HG03095 (cell line): ENCODE results near the gene ANO10.
"Not testable (repeated sequence)": the region's sequence is repeated elsewhere in the genome, so short reads cannot be mapped to it uniquely, and the experiment has no call there.

Source experiments
- ATAC-seq: cut with Tn5 transposase; IDR thresholded peaks from one replicate; pipeline ENCODE4 v1.9.1; 2021; ENCODE audit warnings: moderate library complexity; ENCODE audit not compliant: unreplicated experiment

ANO10 gene

DNA sequence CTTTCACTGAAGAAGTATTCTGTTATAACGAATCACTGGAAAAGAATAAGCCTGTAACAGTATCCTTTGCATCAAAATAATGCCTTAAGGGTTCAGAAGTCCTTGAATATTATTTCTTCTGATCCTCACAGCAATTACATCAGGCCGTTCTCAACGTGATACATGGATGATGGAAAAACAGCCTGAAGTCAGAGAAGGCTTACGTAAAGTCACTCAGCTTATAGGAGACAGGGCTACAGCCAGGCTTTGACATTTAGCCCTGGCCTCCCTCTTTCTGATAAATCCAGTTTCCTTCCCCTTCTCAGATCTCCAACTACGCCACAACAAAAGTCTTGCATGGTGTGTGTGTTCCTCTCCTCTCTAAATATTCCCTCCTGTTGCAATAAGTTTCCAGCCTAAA lies 131.9 kb downstream of the ANO10 start:
- no peak for ATAC-seq

GRCh38 chr3:43485931-43486330 lies 135.9 kb downstream of the ANO10 start:
- ATAC-seq = no peak

- no peak for ATAC-seq
Measured at GRCh38 chr3:43484926-43485488, 136.8 kb downstream of the ANO10 start.

- ATAC-seq = no peak
Measured at GRCh38 chr3:43481375-43481774, 140.4 kb downstream of the ANO10 start.

GRCh38 chr3:43478839-43479238 lies 143.0 kb downstream of the ANO10 start:
- ATAC-seq = not testable (repeated sequence)

- no peak for ATAC-seq
Measured at GRCh38 chr3:43478118-43478785, 143.6 kb downstream of the ANO10 start.

- ATAC-seq = no peak
Measured at GRCh38 chr3:43477600-43477999, 144.2 kb downstream of the ANO10 start.

- no peak for ATAC-seq
Measured at GRCh38 chr3:43473737-43474136, 148.1 kb downstream of the ANO10 start.

DNA sequence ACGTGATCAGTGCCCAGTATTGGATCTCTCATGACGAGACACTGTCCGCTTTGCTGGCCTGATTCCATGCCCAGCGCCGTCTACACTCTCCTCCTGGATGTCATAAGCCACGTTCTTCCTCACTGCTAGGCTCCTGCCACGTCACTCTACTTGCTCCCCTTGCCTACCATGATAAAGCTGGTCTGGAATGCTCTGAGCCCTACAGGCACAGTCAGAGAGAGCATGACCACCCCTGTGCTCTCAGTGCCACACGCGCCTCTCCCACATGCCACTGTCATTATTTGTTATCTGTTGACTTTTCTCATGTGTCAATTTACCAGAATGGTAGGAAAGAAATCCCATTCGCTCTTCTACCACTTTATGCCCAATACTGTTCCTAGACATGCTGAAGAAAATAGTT lies 148.6 kb downstream of the ANO10 start:
- no peak for ATAC-seq

- no peak for ATAC-seq
Measured at GRCh38 chr3:43468133-43468532, 153.7 kb downstream of the ANO10 start.

DNA sequence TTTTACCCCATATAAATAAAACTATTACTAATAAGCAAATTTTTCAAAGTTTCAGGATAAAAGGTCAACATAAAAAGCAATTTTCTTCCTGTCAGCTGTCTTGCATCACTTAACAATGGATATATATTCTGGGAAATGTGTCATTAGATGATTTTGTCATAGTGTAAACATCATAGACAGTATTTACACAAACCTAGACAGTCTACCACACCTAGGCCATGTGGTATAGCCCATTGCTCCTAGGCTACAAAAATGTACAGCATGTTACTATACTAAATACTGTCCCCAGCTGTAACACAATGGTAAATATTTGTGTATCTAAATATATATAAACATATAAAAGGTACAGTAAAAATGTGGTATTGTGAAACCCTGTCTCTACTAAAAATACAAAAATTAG lies 156.7 kb downstream of the ANO10 start:
- no peak for ATAC-seq

GRCh38 chr3:43462566-43462965 lies 159.2 kb downstream of the ANO10 start:
- not testable (repeated sequence) for ATAC-seq

DNA sequence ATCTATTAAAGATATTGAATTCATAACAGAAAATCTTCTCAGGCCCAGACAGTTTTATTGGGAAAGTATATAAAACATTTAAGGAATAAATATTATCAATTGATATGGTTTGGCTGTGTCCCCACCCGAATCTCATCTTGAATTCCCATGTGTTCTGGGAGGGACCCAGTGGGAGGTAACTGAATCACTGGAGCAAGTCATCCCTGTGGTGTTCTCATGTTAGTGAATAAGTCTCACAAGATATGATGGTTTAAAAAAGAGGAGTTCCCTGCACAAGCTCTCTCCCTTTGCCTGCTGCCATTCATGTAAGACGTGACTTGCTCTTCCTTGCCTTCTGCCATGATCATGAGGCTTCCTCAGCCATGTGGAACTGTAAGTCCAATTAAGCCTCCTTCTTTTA lies 160.5 kb downstream of the ANO10 start:
- no peak for ATAC-seq

DNA sequence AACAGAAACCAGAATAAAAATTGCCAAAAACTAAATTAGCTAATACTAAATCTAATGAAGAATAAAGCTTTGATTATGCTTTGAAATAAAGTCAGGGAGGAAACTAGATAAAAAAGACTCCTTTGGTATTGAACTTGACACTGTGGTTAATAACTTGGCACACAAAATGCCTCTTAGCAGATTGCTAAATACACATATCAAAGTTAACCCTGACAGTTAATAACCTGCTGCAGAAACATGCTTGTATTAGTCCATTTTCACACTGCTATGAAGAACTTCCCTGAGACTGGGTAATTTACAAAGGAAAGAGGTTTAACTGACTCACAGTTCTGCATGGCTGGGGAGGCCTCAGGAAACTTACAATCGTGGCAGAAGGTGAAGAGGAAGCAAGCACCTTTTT lies 164.8 kb downstream of the ANO10 start:
- ATAC-seq = not testable (repeated sequence)

DNA sequence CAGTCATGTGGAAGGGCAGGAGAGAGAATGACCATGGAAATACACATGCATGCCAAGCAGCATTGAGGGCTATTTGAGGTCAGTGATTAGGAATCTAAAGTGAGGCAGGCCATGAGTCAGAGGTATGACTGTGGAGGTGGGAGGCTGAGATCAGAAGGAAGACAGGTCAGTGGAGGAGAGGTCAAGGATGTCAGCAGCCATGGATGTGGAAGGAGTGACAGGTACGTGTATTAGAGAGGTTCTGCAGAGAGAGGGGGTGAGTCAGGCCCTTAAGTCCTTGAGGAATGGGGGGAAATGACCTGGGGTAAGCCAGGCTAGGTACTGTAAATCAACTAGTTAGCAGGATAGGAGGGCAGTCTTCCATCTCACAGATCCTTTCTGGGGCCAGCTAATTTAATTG lies 166.6 kb downstream of the ANO10 start:
- no peak for ATAC-seq

DNA sequence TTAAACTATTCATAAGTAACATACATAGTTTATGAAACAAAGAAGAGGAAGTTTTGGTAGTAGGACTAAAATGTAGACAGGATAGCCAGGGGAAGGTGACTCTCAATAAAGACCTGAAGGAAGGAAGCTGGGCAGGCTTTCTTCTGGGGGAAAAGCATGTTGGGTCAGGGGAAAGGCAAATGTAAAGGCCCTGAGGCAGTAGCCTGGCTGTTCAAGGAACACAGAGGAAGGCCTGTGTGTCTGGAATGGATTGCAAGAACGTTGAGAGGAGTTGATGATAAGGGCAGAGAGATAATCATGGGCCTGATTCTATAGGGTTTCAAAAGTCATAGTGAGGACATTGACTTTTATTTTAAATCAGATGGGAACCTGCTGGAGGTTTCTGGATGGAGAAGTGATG lies 167.8 kb downstream of the ANO10 start:
- no peak for ATAC-seq

GRCh38 chr3:43451670-43452254 lies 170.0 kb downstream of the ANO10 start:
- no peak for ATAC-seq

DNA sequence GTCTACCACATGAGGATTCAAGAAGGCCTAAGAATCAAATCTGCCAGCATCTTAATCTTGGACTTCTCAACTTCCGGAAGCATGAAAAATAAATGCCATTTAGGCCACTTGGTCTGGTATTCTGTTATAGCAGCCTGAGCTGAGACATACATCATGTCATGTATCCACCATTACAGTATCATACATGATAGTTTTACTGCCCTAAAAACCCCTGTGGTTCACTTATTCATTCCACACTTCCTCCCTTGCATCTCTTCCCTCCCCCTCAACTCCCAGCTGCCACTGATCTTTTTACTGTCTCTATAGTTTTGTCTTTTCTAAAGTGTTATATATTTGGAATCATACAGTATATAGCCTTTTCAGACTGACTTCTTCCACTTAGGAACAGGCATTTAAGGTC lies 173.7 kb downstream of the ANO10 start:
- no peak for ATAC-seq

DNA sequence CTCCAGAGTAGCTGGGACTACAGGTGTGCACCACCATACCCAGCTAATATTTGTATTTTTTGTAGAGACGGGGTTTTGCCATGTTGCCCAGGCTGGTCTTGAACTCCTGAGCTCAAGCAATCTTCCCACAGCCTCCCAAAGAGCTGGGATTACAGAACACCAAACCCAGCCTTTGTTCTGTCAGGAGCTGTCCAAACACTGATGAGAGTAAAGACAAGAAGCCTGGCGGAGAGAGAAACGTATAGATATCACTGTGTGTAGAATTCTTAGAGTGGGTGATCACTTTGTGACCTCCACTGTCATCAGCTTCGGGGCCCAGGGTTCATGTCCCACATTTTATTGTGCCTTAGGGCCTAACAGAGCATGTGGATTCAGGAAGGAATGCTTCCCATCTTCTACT lies 176.0 kb downstream of the ANO10 start:
- no peak for ATAC-seq

DNA sequence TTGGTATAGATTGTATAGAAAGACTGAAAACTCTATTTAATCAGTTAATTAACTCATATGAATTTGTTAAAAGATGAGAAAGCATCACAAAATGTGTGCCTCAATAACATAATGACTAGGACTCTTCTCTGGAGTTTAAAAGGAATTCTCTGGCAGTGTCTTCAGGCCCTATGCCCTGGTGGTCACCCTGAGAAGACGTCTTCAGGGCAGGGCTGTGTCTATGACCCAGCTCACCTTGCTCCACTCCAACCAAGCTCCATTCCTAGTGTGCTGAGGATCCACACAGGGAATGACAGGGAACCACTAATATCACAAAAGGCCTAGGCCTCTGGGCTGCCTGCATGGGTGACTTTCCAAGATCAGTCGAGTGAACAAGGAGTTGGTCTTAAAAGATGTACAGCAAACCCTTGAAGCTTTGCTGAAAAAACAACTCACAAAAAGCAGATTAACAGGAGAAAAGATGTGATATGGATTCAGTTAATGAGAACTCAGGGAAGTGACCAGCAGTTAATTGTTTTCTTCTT lies 178.9 kb downstream of the ANO10 start:
- ATAC-seq = no peak

GRCh38 chr3:43436507-43437140 lies 185.2 kb downstream of the ANO10 start:
- ATAC-seq = no peak

- ATAC-seq = no peak
Measured at GRCh38 chr3:43435706-43436105, 186.1 kb downstream of the ANO10 start.
